Aorta (tissue), 5 donors: ENCODE measurements around the gene SPOPL. TPM values are rescaled to one million over a fixed set of nuclear protein-coding genes. Genes with fewer than 3 reads are reported as not detected.

ENCODE experiments used
- ATAC-seq: fragments of 200-7000 bp; cut with Tn5 transposase; one replicate; pipeline ENCODE4 v1.9.1; 2022; ENCODE audit warnings: moderate library complexity; ENCODE audit not compliant: low FRiP score
- DNase-seq, 2 donors: peaks; one replicate each; pipeline ENCODE4 v3.0.0-alpha.2; 2020
- H3K27ac ChIP-seq, 2 donors: one replicate each; pipeline ENCODE4 v1.5.1; 2013; ENCODE audit warnings: low read length in 2 of 2, mild to moderate bottlenecking in 2 of 2, moderate library complexity in 2 of 2, control low read depth in 1 of 2, inconsistent platforms in 1 of 2, low read depth in 1 of 2
- H3K27me3 ChIP-seq, 2 donors: one replicate each; pipeline ENCODE4 v1.6.1; 2013; ENCODE audit warnings: control low read depth in 1 of 2, low read length in 1 of 2, mild to moderate bottlenecking in 1 of 2, moderate library complexity in 1 of 2; ENCODE audit not compliant: insufficient read depth in 2 of 2, control insufficient read depth in 1 of 2
- H3K36me3 ChIP-seq, 2 donors: one replicate each; pipeline ENCODE4 v1.6.1; 2013; ENCODE audit warnings: control low read depth in 1 of 2, low read length in 1 of 2, mild to moderate bottlenecking in 1 of 2; ENCODE audit not compliant: insufficient read depth in 2 of 2, control insufficient read depth in 1 of 2
- H3K4me1 ChIP-seq, 2 donors: one replicate each; pipeline ENCODE4 v1.6.1; 2013; ENCODE audit warnings: low read length in 2 of 2, control low read depth in 1 of 2, mild to moderate bottlenecking in 1 of 2, moderate library complexity in 1 of 2; ENCODE audit not compliant: insufficient read depth in 2 of 2, control insufficient read depth in 1 of 2
- H3K4me3 ChIP-seq, 2 donors: one replicate each; pipeline ENCODE4 v1.5.1; 2013; ENCODE audit warnings: low read length in 2 of 2, control low read depth in 1 of 2, mild to moderate bottlenecking in 1 of 2
- H3K9me3 ChIP-seq: one replicate; pipeline ENCODE4 v1.6.1; 2013; ENCODE audit warnings: mild to moderate bottlenecking, low read length; ENCODE audit not compliant: control insufficient read depth
- WGBS, 2 donors: extraction: QIAGEN DNeasy Blood & Tissue Kit; methylation state at CpG; one replicate each; pipeline ENCODE4 v1.1.7; 2013; 5-methylcytosine and 5-hydroxymethylcytosine counted together
- intact Hi-C, 2 donors: fragments of 100-400 bp; cut with DNase I; formaldehyde crosslinking; loops; one replicate each; pipeline versions ENCODE4 v1.14.2 to v1.15.0; 2022
- polyA plus RNA-seq, 2 donors: library from polyadenylated mRNA; stranded (reverse); fragments of 200-250 nt; gene quantifications; one replicate each; pipeline ENCODE4 v1.2.3, GENCODE V29; 2013
- total RNA-seq, 2 donors: library from RNA; stranded (reverse); fragmentation: NEBNext Ultra II Directional; extraction: Animal tissue kit (Norgen Biotek cat#: 25700); gene quantifications; one replicate each; pipeline ENCODE4 v1.2.1, GENCODE V29; 2021
- donor health status: healthy with polysubstance abuse.
- donor health status: Bipolar disorder and iron deficiency.
- donor health status: DM: no; HTN: no; CAD: no.
- donor health status: DM: no; HTN: no; CAD: no.
- donor health status: DM: yes; HTN: yes; CAD: no.

Gene SPOPL
- total and polyA plus RNA-seq, 4 donors: 9.1 to 39.9 (median 31.8) TPM

DNA sequence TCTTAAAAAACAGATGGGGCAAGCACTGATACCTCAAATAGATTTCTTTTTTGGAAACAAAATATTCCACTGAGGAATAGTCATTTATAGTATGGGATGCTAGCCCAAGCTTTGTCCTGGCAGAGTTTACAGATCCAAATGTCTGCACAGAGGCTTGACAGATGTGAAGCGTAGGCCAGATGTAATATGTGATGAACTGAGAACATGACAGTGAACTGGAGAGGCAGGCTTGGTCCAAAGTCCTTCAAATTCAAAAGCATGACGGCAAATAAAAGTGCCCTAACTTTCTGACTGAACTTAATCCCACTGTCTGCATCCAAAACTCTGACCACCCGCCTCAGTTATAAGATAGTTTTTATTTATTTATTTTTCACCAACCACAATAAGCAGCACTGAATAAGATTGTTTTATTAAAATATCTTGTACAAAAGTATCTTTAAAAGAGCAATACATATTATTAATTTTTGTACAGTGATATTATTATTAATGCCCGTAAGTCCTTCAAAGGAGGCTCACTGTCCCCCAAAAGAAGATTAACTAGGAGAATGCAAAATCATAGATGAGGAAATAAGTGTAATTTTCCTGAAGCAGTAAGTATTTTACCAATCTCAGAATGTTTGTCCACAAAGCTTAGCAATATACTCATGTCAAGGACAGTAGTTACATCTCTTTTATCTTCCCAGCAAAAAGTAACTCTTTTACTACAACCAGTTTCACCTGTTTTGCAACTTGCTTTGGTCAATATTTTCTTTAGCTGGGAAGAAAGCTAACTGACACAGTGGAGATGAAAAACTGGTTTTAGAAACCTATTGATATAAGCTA lies 10.7 kb upstream of the SPOPL start:
- intact Hi-C loops: loop anchor here in 1 of 2 donors (10.0 kb wide), 2 partner anchors 246 to 526 kb away; partner anchors contain the start of gene HNMT
- H3K27me3 ChIP-seq: no peaks in the 10 kb centered on the region
- DNase-seq (no peak), ATAC-seq (no peak)
- no peak overlapping the region for H3K4me3 ChIP-seq
- no peaks in the 10 kb centered on the region for H3K9me3 ChIP-seq
- H3K36me3 ChIP-seq: no peaks in the 10 kb centered on the region
- peaks cover 0 to 2% of the 10 kb centered on the region in 2 donors for H3K4me1 ChIP-seq
- H3K27ac ChIP-seq: no peak overlapping the region
- WGBS, 2 donors: 72 to 98% methylated on average over 4 of the region's 4 CpGs

DNA sequence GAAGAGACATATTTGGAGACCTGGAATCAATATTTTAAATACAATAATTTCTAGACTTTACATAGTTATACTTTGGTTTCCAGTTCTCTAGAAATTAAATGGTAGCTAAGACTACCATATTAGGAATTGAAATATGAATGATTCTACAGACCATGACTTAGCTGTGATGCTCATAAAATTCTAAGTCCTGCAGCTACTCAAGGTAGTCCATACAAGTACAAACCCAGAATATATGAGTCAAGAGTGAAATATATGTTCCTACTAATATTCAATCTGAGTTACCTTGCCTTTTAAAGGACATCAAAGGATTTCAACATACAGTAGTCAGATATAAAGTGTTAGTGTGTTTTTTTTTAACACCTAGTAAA lies 10.1 kb upstream of the SPOPL start:
- ATAC-seq (no peak), DNase-seq (no peak)
- no peak overlapping the region for H3K4me3 ChIP-seq
- peaks cover 0 to 2% of the 10 kb centered on the region in 2 donors for H3K4me1 ChIP-seq
- H3K27me3 ChIP-seq: no peaks in the 10 kb centered on the region
- H3K9me3 ChIP-seq: no peaks in the 10 kb centered on the region
- H3K27ac ChIP-seq: no peak overlapping the region
- intact Hi-C loops: loop anchor here in 1 of 2 donors (10.0 kb wide), 2 partner anchors 247 to 527 kb away; partner anchors contain the start of gene HNMT
- no peaks in the 10 kb centered on the region for H3K36me3 ChIP-seq

DNA sequence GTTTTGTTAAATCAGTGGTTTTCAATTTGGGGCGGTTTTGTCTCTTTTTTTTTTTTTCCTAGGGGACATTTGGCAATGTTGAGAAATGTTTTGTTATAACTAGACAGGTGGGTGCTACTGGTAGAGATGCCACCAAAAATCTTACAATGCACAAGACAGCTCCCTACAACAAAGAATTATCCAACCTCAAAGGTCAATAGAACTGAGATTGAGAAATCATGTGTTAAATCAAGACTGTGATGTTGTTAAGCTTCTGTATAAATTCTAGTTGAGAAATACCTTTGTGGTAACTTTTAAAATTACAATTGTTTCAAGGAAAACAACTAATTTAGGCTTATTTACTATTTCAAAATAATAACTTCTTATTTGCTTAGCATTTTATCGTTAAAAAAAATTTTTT lies 9.4 kb upstream of the SPOPL start:
- intact Hi-C loops: loop anchor here in 1 of 2 donors (10.0 kb wide), 2 partner anchors 247 to 527 kb away; partner anchors contain the start of gene HNMT
- WGBS, 2 donors: 95 to 99% methylated on average over 2 of the region's 2 CpGs
- no peak for DNase-seq
- Histone ChIP-seq H3K27ac (no peak overlapping the region), H3K27me3 (no peaks in the 10 kb centered on the region), H3K4me1 (peaks cover 0 to 2% of the 10 kb centered on the region in 2 donors), H3K4me3 (no peak overlapping the region), H3K9me3 (no peaks in the 10 kb centered on the region), H3K36me3 (no peaks in the 10 kb centered on the region)
- ATAC-seq: no peak

DNA sequence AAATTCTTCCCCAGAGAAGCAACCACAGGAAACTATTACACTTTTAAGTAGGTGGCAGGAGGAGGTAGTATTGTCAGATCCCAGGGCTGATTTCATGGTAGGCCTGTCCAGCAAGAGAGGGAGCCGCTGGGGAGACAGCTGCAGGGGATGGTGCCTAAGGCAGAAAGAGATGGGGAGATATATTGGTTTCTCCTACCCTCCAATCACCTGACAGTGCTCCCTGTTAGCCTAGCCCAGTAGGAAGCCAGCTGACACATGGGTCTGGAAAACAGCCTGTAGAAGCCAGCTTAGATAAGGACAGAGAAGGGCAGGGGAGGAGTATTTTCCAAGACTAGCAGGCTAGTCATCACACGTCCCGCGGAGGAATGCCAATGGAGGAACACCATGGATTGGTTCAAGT lies 8.2 kb upstream of the SPOPL start:
- H3K36me3 ChIP-seq: no peaks in the 10 kb centered on the region
- no peak overlapping the region for H3K27ac ChIP-seq
- no peak overlapping the region for H3K4me3 ChIP-seq
- peaks cover 0 to 2% of the 10 kb centered on the region in 2 donors for H3K4me1 ChIP-seq
- no peaks in the 10 kb centered on the region for H3K27me3 ChIP-seq
- intact Hi-C loops: loop anchor here in 1 of 2 donors (10.0 kb wide), 2 partner anchors 249 to 529 kb away; partner anchors contain the start of gene HNMT
- WGBS, 2 donors: 53 to 60% methylated on average over 4 of the region's 4 CpGs
- no peaks in the 10 kb centered on the region for H3K9me3 ChIP-seq
- DNase-seq (no peak), ATAC-seq (no peak)

DNA sequence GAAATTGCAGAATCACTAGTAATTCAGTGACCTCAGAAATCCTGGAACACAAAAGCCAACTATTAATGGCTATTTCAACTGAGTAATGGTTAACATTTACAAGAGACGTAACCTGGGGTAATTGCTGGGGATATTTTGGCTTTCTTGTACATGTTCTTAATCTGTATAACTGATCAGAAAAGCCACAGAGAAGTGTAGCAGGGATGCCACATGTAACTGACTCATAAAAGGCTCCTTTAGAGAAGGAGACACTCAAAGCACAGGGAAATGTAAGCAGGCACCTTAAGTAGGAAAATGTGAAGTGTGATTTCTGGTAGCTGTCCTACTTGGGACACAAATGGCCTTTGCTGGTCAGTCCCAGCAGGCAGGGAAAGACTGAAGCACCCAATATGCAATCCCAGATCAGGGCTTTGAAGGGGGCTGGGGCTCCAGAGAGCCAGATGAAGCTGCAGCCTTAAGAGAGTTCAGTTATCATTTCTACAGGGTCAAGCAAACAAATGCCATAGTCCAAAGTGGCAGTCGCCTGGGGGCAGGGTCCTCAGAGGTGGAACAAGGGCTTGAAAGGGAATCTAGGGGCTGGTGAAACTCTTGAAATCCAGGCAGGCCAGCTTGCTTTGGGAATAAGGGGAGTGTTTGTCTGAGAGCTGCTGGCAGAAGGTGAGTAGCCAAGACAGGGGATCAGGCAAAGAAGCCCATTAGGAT lies 7.2 kb upstream of the SPOPL start:
- 50 to 69% methylated on average over 2 of the region's 2 CpGs for WGBS, 2 donors
- Histone ChIP-seq H3K9me3 (no peaks in the 10 kb centered on the region), H3K4me1 (peaks cover 0 to 2% of the 10 kb centered on the region in 2 donors), H3K36me3 (no peaks in the 10 kb centered on the region), H3K27ac (no peak overlapping the region), H3K27me3 (no peaks in the 10 kb centered on the region), H3K4me3 (no peak overlapping the region)
- ATAC-seq: no peak
- no peak for DNase-seq
- intact Hi-C loops: loop anchor here in 1 of 2 donors (10.0 kb wide), 2 partner anchors 250 to 530 kb away; partner anchors contain the start of gene HNMT

DNA sequence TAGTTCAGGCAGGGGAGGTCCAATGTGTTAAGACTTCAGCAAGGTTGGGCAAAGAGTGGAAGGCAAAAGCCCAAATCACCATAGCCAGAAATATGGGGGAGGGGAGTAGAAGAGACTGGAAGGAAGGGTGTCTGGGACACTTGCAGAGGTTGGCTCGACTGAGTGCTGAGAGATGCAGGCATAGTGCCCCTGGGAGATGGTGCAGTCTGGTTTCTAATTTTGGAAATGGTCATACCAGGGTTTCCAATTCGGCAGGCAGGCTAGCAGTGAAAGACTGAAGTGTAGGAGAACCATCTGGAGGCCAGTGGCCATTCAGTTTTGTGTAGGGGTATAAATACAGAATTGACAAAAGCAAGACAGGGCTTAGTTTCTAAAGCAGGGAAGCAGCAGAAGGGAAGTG lies 6.2 kb upstream of the SPOPL start:
- H3K27me3 ChIP-seq: no peaks in the 10 kb centered on the region
- 6 to 14% methylated on average over 2 of the region's 2 CpGs for WGBS, 2 donors
- H3K4me3 ChIP-seq: no peak overlapping the region
- no peaks in the 10 kb centered on the region for H3K9me3 ChIP-seq
- H3K4me1 ChIP-seq: peaks cover 0 to 2% of the 10 kb centered on the region in 2 donors
- H3K27ac ChIP-seq: peak overlapping the region in 1 of 2 donors; percentile 57
- intact Hi-C loops: loop anchor here in 1 of 2 donors (10.0 kb wide), 2 partner anchors 251 to 531 kb away; partner anchors contain the start of gene HNMT
- no peak for ATAC-seq
- DNase-seq: no peak
- H3K36me3 ChIP-seq: no peaks in the 10 kb centered on the region

DNA sequence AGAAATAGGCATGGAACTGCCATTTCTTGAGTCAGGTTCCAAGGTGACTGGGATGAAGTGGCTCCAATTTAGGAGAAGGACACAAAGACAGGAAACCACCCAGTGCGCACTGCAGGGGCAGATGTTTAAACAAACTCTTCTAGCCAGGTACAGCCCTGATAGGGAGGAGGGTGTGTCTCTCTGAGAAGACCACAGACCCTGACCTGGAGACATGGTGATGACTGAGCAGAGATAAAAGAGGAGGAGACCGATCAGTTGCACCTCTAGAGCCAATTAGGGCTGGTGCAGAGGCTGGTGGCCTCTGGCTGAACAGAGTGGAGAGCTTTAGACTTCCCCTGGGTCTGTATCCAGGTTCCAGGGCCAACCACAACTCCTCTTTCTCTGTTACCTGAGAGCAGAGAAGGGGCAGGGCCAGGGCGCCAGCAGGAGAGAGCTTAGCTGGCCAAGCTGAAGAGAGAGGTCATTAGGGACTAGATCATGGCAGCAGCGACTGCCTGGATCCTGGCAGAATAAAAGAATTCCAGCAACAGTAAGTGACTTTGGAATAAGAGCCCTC lies 5.4 kb upstream of the SPOPL start:
- intact Hi-C loops: loop anchor here in 1 of 2 donors (10.0 kb wide), 2 partner anchors 251 to 531 kb away; partner anchors contain the start of gene HNMT
- H3K36me3 ChIP-seq: no peaks in the 10 kb centered on the region
- no peak overlapping the region for H3K27ac ChIP-seq
- no peaks in the 10 kb centered on the region for H3K27me3 ChIP-seq
- no peak overlapping the region for H3K4me3 ChIP-seq
- no peak for DNase-seq
- H3K4me1 ChIP-seq: peaks cover 0 to 2% of the 10 kb centered on the region in 2 donors
- no peak for ATAC-seq
- 89 to 97% methylated on average over 4 of the region's 4 CpGs for WGBS, 2 donors
- no peaks in the 10 kb centered on the region for H3K9me3 ChIP-seq

DNA sequence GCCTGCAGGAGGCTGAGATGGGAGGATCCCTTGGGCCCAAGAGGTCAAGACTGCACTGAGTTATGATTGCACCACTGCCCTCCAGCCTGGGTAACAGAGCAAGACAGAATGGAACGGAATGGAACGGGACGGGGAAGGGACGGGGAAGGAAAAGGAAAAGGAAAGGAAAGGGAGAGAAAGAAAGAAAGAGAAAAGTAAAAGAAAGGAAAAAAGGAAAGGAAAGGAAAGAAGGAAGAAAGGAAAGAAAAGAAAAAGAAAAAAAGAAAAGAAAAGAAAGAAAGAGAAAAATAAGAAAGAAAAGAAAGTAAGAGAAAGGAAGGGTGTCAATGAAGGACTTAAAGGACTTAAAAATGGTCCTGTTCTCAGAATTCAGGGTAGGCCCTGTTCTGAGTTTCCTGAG lies 4.3 kb upstream of the SPOPL start:
- intact Hi-C loops: loop anchor here in 1 of 2 donors (10.0 kb wide), 2 partner anchors 252 to 532 kb away; partner anchors contain the start of gene HNMT
- peaks cover 0 to 2% of the 10 kb centered on the region in 2 donors for H3K4me1 ChIP-seq

More for the DNA sequence above, 4.3 kb upstream of the SPOPL start:
- 99% methylated on average over 4 of the region's 4 CpGs for WGBS, 2 donors
- H3K27me3 ChIP-seq: peaks cover 0 to 2% of the 10 kb centered on the region in 2 donors
- H3K9me3 ChIP-seq: no peaks in the 10 kb centered on the region
- ATAC-seq (no peak), DNase-seq (no peak)
- H3K4me3 ChIP-seq: no peak overlapping the region
- H3K36me3 ChIP-seq: no peaks in the 10 kb centered on the region
- no peak overlapping the region for H3K27ac ChIP-seq
